ENCODE results near the gene MPP7.

DNA sequence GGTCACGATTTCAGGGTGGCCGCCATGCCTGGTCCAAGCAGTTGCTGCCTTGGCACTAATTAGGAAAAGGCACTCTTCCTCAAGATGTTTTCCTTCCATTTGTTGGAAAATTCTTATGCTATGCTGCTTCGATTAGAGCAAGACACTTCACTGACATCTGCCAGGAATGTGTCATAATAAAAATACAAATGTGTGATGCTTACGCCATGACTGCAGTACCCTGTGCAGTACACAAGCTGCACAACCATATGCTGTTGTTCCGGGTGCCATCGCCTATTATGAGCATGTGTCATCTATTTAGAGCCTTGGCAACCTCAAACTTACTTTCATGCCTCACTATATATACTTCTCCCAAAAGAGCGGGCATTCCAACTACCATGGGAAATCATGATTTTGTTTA is 14.9 kb upstream of the MPP7 start:
- TF ChIP-seq CTCF (IDR thresholded peaks at IDR 0.05; ENCODE audit: low read depth, low read length, poor library complexity, severe bottlenecking) (no peak), EZH2phosphoT487 (IDR thresholded peaks at IDR 0.05; ENCODE audit: borderline replicate concordance, low read length) (no peak)
